Gastroesophageal sphincter (tissue), 3 donors: Measurements from ENCODE around the gene TAF9.

Experiments
- CTCF ChIP-seq, 4 experiments: fragments of 200-600 bp in 2 of 4; fragments of 450-650 bp in 2 of 4; sonication (generic) in 1 of 4; IDR thresholded peaks; one replicate each; pipeline ENCODE4 v1.5.1; 2017 to 2019; ENCODE audit warnings: antibody characterized with exemption in 4 of 4, mild to moderate bottlenecking in 2 of 4, moderate library complexity in 2 of 4
- POLR2A ChIP-seq, 2 donors: fragments of 450-650 bp; IDR thresholded peaks; one replicate each; pipeline ENCODE4 v1.6.1; 2017; ENCODE audit warnings: antibody characterized with exemption in 2 of 2, mild to moderate bottlenecking in 2 of 2, moderate library complexity in 1 of 2
- POLR2AphosphoS5 ChIP-seq: sonication (generic); formaldehyde crosslinking; IDR thresholded peaks from one replicate; pipeline ENCODE4 v1.6.1; 2017; ENCODE audit warnings: antibody characterized with exemption

- TF ChIP-seq CTCF (IDR thresholded peaks at IDR 0.05) (no peak), POLR2AphosphoS5 (no peak), POLR2A (IDR thresholded peaks at IDR 0.05) (no peak)
These were observed 18.7 kb downstream of the TAF9 start for GRCh38 chr5:69350664-69351063.
